Effector memory CD8-positive, alpha-beta T cell (primary cell): ENCODE results near the gene TPM1.

ENCODE experiments used
- ATAC-seq: fragments of 150-1000 bp; cut with Tn5 transposase; replicated peaks from 2 replicates; pipeline ENCODE4 v1.10.0; 2021; ENCODE audit warnings: mild to moderate bottlenecking, moderate library complexity
- DNase-seq, 3 experiments: peaks; one replicate each; pipeline ENCODE4 v3.0.0; 2021
- H3K27ac Mint-ChIP-seq, 2 donors: one replicate each; pipeline ENCODE4 v1.8.0; 2022; ENCODE audit warnings: mild to moderate bottlenecking in 2 of 2, mixed read lengths in 2 of 2, moderate library complexity in 2 of 2
- H3K27me3 Mint-ChIP-seq, 2 donors: one replicate each; pipeline ENCODE4 v1.8.0; 2022; ENCODE audit warnings: mixed read lengths in 2 of 2
- H3K36me3 Mint-ChIP-seq: one replicate; pipeline ENCODE4 v1.8.0; 2022; ENCODE audit warnings: mild to moderate bottlenecking, moderate library complexity, mixed read lengths; ENCODE audit not compliant: insufficient read depth
- H3K4me1 Mint-ChIP-seq, 2 donors: one replicate each; pipeline ENCODE4 v1.8.0; 2022; ENCODE audit warnings: low read depth in 2 of 2, mixed read lengths in 2 of 2
- H3K4me3 Mint-ChIP-seq, 2 donors: one replicate each; pipeline ENCODE4 v1.8.0; 2022; ENCODE audit warnings: mild to moderate bottlenecking in 2 of 2, mixed read lengths in 2 of 2, moderate library complexity in 2 of 2
- H3K9me3 Mint-ChIP-seq, 2 donors: one replicate each; pipeline ENCODE4 v1.8.0; 2022; ENCODE audit warnings: mixed read lengths in 2 of 2

The TPM1 gene

DNA sequence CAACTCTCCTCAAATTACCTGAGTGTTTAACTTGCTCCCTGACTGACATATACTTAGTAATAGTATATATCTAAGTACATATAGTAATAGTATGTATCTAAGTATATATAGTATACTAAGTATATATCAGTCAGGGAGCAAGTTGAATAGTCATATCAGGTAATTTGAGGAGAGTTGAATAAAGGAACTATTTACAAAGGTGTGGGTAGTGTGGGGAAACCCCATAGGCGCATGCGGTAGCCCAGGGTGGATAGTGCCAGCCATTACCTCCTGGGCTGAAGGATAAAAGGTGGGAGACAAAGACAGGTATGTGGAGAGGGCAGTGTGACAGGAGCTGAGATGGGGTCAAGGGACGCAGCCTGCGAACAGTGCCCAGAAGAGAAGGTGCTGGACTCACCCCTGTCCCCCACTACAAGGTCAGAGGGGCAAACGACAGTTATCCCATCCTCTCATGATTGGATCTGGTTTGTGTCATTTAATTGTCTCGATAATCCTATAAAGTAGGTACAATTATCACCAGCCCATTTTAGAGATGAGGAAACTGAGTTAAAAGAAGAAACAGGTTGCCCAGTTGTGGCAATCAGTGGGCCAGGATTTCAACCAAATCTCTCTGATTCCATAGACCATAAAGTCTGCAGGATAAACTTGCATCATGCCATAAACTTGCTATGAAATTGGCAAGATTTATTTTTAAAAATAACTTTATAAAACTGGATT, 34.1 kb upstream of the TPM1 start:
- Mint-ChIP-seq H3K27me3 (peaks cover 10 to 62% of the 10 kb centered on the region in 2 donors), H3K27ac (no peak overlapping the region), H3K4me3 (no peak overlapping the region), H3K36me3 (no peaks in the 10 kb centered on the region), H3K4me1 (no peaks in the 10 kb centered on the region), H3K9me3 (no peaks in the 10 kb centered on the region)
- DNase-seq: no peak
- ATAC-seq: no peak

DNA sequence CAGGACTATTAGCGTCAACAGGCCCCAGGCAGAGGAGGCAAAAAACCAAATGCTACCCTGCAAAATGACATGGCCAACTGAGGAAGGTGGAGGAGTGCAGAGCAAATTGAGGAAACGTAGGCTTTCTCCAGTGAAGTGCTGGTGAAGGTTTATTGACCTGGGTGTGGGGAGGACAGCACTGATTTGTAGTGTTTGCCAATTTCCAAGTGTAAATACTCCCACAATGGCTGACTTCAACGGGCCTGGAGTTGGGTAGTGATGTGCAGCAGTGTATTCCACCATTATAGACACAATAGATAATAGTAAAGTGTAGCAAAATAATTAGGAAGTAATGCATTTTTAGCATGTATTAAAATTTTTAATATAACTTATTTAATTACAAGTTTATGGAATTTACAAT, 32.2 kb upstream of the TPM1 start:
- Mint-ChIP-seq H3K27ac (no peak overlapping the region), H3K4me3 (no peak overlapping the region), H3K4me1 (no peaks in the 10 kb centered on the region), H3K9me3 (no peaks in the 10 kb centered on the region), H3K27me3 (peaks cover 10 to 44% of the 10 kb centered on the region in 2 donors), H3K36me3 (no peaks in the 10 kb centered on the region)
- DNase-seq: no peak
- ATAC-seq: no peak

- Mint-ChIP-seq H3K36me3 (no peaks in the 10 kb centered on the region), H3K27ac (no peak overlapping the region), H3K4me3 (no peak overlapping the region), H3K9me3 (no peaks in the 10 kb centered on the region), H3K27me3 (peaks cover 10 to 44% of the 10 kb centered on the region in 2 donors), H3K4me1 (no peaks in the 10 kb centered on the region)
- ATAC-seq (no peak), DNase-seq (no peak)
Observed at GRCh38 chr15:63010920-63011693, 31.4 kb upstream of the TPM1 start.

GRCh38 chr15:63012444-63012843, 30.1 kb upstream of the TPM1 start:
- DNase-seq: no peak
- ATAC-seq: no peak
- Mint-ChIP-seq H3K4me1 (no peaks in the 10 kb centered on the region), H3K27me3 (peaks cover 10 to 31% of the 10 kb centered on the region in 2 donors), H3K36me3 (no peaks in the 10 kb centered on the region), H3K4me3 (no peak overlapping the region), H3K27ac (no peak overlapping the region), H3K9me3 (no peaks in the 10 kb centered on the region)

DNA sequence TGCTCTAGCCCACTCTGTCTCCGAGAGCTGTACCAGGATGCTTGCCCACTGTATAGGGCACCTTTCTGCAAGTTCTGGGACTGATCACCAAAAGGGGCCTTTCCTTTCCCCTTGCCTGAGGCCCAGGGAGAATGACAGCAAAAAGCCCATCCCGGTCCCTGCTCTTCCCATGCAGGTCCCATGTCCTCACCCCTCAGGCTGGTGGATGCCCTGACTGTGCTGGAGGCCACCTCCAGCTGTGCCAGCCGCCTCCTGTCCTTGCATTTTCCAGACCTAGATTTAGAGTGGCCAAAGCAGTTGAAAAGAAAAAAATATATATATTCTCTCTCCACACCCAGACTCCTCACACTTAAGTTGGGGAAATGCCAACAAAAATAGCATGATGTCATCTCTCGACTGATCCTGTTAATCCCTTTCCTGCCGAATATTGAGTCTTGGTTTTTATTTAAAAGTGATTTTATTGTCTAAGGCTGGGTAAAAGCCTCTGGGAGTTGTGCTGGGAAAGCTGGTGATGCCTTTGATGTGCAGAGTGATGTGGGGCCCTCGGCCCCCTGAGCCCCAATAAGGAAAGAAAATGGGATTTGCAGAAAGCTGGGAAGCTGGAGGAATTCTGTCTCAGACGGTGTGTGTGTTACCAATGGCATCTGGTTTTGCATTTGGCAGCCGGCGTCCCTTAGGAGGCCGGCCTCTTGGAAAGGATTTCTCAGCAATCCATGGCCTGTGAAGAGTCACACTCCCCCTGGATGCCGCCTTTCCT, 29.3 kb upstream of the TPM1 start:
- no peaks in the 10 kb centered on the region for H3K36me3 Mint-ChIP-seq
- DNase-seq (no peak), ATAC-seq (no peak)
- no peaks in the 10 kb centered on the region for H3K9me3 Mint-ChIP-seq
- H3K4me1 Mint-ChIP-seq: no peaks in the 10 kb centered on the region
- no peak overlapping the region for H3K27ac Mint-ChIP-seq
- no peak overlapping the region for H3K4me3 Mint-ChIP-seq
- peaks cover 10 to 29% of the 10 kb centered on the region in 2 donors for H3K27me3 Mint-ChIP-seq

- no peak for DNase-seq
- no peak for ATAC-seq
- no peaks in the 10 kb centered on the region for H3K36me3 Mint-ChIP-seq
- H3K4me1 Mint-ChIP-seq: no peaks in the 10 kb centered on the region
- H3K4me3 Mint-ChIP-seq: no peak overlapping the region
- H3K27ac Mint-ChIP-seq: no peak overlapping the region
- peaks cover 6 to 25% of the 10 kb centered on the region in 2 donors for H3K27me3 Mint-ChIP-seq
- no peaks in the 10 kb centered on the region for H3K9me3 Mint-ChIP-seq
Observed at GRCh38 chr15:63014578-63014977, 28.0 kb upstream of the TPM1 start.

DNA sequence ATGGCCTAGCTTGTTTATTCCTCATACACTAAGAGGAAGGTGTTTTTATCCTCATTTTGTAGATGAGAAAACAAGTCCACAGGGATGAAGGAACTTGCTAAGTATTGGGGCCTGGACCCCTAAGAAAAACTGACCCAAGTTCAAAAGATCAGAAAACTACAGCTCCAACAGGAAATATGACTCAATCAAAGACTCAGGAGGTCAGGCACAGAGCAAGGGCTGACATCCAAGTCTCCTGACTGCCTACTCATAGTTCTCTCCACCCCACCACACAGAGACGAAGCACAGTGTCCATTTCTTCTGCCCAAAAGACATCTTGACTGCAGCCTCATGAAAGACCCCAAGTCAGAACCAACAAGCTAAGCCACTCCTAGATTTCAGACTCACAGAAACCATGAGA, 26.9 kb upstream of the TPM1 start:
- DNase-seq (no peak), ATAC-seq (no peak)
- Mint-ChIP-seq H3K4me1 (no peaks in the 10 kb centered on the region), H3K27me3 (peaks cover 6 to 18% of the 10 kb centered on the region in 2 donors), H3K27ac (no peak overlapping the region), H3K9me3 (no peaks in the 10 kb centered on the region), H3K36me3 (no peaks in the 10 kb centered on the region), H3K4me3 (no peak overlapping the region)

GRCh38 chr15:63016234-63016633, 26.3 kb upstream of the TPM1 start:
- DNase-seq (no peak), ATAC-seq (no peak)
- no peak overlapping the region for H3K4me3 Mint-ChIP-seq
- no peaks in the 10 kb centered on the region for H3K4me1 Mint-ChIP-seq
- no peaks in the 10 kb centered on the region for H3K9me3 Mint-ChIP-seq
- peaks cover 6 to 13% of the 10 kb centered on the region in 2 donors for H3K27me3 Mint-ChIP-seq
- H3K27ac Mint-ChIP-seq: no peak overlapping the region
- no peaks in the 10 kb centered on the region for H3K36me3 Mint-ChIP-seq

- ATAC-seq (no peak), DNase-seq (no peak)
- H3K4me1 Mint-ChIP-seq: no peaks in the 10 kb centered on the region
- H3K27ac Mint-ChIP-seq: no peak overlapping the region
- peaks cover 0 to 15% of the 10 kb centered on the region in 2 donors for H3K27me3 Mint-ChIP-seq
- H3K4me3 Mint-ChIP-seq: no peak overlapping the region
- H3K36me3 Mint-ChIP-seq: no peaks in the 10 kb centered on the region
- no peaks in the 10 kb centered on the region for H3K9me3 Mint-ChIP-seq
Observed at GRCh38 chr15:63018639-63019038, 23.9 kb upstream of the TPM1 start.

- Mint-ChIP-seq H3K4me3 (no peak overlapping the region), H3K9me3 (no peaks in the 10 kb centered on the region), H3K36me3 (peaks cover 2% of the 10 kb centered on the region), H3K4me1 (no peaks in the 10 kb centered on the region), H3K27ac (no peak overlapping the region), H3K27me3 (peaks cover 0 to 19% of the 10 kb centered on the region in 2 donors)
- DNase-seq (no peak), ATAC-seq (no peak)
Observed at GRCh38 chr15:63019511-63020109, 22.9 kb upstream of the TPM1 start.

GRCh38 chr15:63020128-63020527, 22.4 kb upstream of the TPM1 start:
- ATAC-seq (no peak), DNase-seq (no peak)
- H3K27me3 Mint-ChIP-seq: peaks cover 0 to 19% of the 10 kb centered on the region in 2 donors
- no peak overlapping the region for H3K4me3 Mint-ChIP-seq
- no peak overlapping the region for H3K27ac Mint-ChIP-seq
- no peaks in the 10 kb centered on the region for H3K9me3 Mint-ChIP-seq
- H3K36me3 Mint-ChIP-seq: peaks cover 2% of the 10 kb centered on the region
- no peaks in the 10 kb centered on the region for H3K4me1 Mint-ChIP-seq

DNA sequence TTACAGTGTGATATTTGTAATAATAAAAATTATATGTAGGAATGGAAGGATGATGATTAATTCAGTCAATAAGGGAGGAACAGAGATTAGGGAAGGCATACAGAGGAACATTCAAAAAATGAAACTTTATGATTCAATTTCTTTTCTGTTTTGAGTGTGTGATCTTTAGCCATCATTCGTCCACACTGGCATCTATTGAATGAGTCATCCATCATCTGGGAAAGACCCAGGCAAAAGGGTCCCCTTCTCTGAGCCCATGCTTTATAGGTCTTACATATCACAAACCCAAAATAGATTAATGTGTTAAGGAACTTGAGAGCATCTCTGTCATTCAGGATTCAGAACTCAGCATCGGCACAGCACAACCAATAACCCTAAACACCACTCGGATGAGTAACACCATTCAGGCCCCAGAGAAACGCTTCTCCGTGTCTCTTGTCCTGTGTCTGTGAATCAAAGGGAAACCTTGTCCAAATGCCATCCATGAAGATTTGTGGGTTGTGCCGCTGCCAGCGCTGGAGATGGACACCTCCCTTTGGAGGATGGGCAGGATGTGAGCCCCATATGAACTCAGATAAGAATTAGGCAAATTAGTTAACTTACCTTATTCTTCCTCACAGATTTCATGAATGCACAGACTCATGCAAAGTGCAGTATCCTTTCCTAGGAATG, 21.7 kb upstream of the TPM1 start:
- Mint-ChIP-seq H3K36me3 (peaks cover 2% of the 10 kb centered on the region), H3K9me3 (no peaks in the 10 kb centered on the region), H3K4me3 (no peak overlapping the region), H3K4me1 (no peaks in the 10 kb centered on the region), H3K27me3 (peaks cover 0 to 21% of the 10 kb centered on the region in 2 donors), H3K27ac (no peak overlapping the region)
- DNase-seq (no peak), ATAC-seq (no peak)

DNA sequence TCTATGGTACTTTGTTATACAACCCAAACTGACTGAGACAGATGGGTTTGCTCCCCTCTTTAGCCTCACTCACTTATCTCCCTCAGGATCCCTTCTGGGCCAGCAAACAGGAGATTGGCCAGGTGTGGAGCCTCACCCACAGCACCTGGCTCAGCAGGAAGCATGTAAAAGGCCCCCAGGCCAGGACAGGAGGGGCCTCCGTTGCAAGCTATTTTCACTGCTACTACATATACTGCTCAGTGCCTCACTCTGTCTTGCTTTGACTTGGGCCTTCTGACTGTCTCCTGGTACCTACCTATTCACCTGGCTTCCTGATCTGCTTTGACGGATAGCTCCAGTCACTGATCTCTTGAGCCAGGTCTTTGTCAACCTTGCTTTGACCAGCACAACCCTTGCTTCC, 20.4 kb upstream of the TPM1 start:
- Mint-ChIP-seq H3K36me3 (peaks cover 2% of the 10 kb centered on the region), H3K27me3 (peaks cover 0 to 30% of the 10 kb centered on the region in 2 donors)

More for the DNA sequence above, 20.4 kb upstream of the TPM1 start:
- Mint-ChIP-seq H3K9me3 (no peaks in the 10 kb centered on the region), H3K4me3 (no peak overlapping the region), H3K4me1 (no peaks in the 10 kb centered on the region), H3K27ac (no peak overlapping the region)
- ATAC-seq: no peak
- DNase-seq: no peak
